Neural cell (in vitro differentiated cells): ENCODE results near the gene FAM76A. TPM values are rescaled to one million over a fixed set of nuclear protein-coding genes. Genes with fewer than 3 reads are reported as not detected.

ENCODE experiments used
- H2AFZ ChIP-seq: fragments of 200-600, 300-800 bp; sonication (generic), shearing (Covaris generic); 2 replicates; pipeline ENCODE4 v1.6.0; 2014; ENCODE audit warnings: low read depth, mild to moderate bottlenecking, antibody characterized with exemption, low read length, moderate library complexity
- H3F3A ChIP-seq: fragments of 200-600 bp; shearing (Covaris generic); 2 replicates; pipeline ENCODE4 v1.6.1; 2016; ENCODE audit warnings: mild to moderate bottlenecking, moderate library complexity, mixed read lengths, antibody characterized with exemption, low read length; ENCODE audit not compliant: insufficient read depth, poor library complexity, severe bottlenecking
- H3K27ac ChIP-seq: fragments of 200-600, 300-800 bp; sonication (generic), shearing (Covaris generic); 2 replicates; pipeline ENCODE4 v1.5.1; 2014; ENCODE audit warnings: mild to moderate bottlenecking, low read length, moderate library complexity
- H3K27me3 ChIP-seq: fragments of 300-800, 200-600 bp; sonication (generic), shearing (Covaris generic); 2 replicates; pipeline ENCODE4 v1.6.0; 2014; ENCODE audit warnings: mild to moderate bottlenecking, low read depth, low read length, moderate library complexity; ENCODE audit not compliant: insufficient read depth
- H3K36me3 ChIP-seq: fragments of 300-800, 200-600 bp; sonication (generic), shearing (Covaris generic); 2 replicates; pipeline ENCODE4 v1.5.1; 2014; ENCODE audit warnings: mild to moderate bottlenecking, antibody characterized with exemption, low read length, moderate library complexity; ENCODE audit not compliant: insufficient read depth
- H3K4me2 ChIP-seq: fragments of 300-800, 200-600 bp; sonication (generic), shearing (Covaris generic); 2 replicates; pipeline ENCODE4 v1.6.0; 2014; ENCODE audit warnings: mild to moderate bottlenecking, low read length
- H3K4me3 ChIP-seq: fragments of 300-800, 200-600 bp; sonication (generic), shearing (Covaris generic); 2 replicates; pipeline ENCODE4 v1.5.1; 2014; ENCODE audit warnings: mild to moderate bottlenecking, low read length, moderate library complexity
- H3K79me2 ChIP-seq: fragments of 200-600 bp; shearing (Covaris generic); replicated peaks from 2 replicates; pipeline ENCODE4 v1.6.0; 2014; ENCODE audit warnings: mild to moderate bottlenecking, low read length, moderate library complexity; ENCODE audit not compliant: insufficient read depth
- H3K9ac ChIP-seq: fragments of 300-800, 200-600 bp; sonication (generic), shearing (Covaris generic); 2 replicates; pipeline ENCODE4 v1.6.1; 2016; ENCODE audit warnings: mild to moderate bottlenecking, low read length, mixed read lengths
- H3K9me2 ChIP-seq: fragments of 200-600 bp; shearing (Covaris generic); 2 replicates; pipeline ENCODE4 v1.6.1; 2016; ENCODE audit warnings: mild to moderate bottlenecking, low read length, mixed read lengths; ENCODE audit not compliant: insufficient read depth
- H3K9me3 ChIP-seq: fragments of 200-600, 300-800 bp; sonication (generic), shearing (Covaris generic); 2 replicates; pipeline ENCODE4 v1.6.1; 2016; ENCODE audit warnings: mild to moderate bottlenecking, mixed run types, low read length, moderate library complexity, mixed read lengths
- H4K20me1 ChIP-seq: fragments of 200-600 bp; shearing (Covaris generic); 2 replicates; pipeline ENCODE4 v1.6.1; 2016; ENCODE audit warnings: mild to moderate bottlenecking, mixed run types; ENCODE audit not compliant: insufficient read depth
- EP300 ChIP-seq: fragments of 450-650 bp; conservative IDR thresholded peaks from 2 replicates; pipeline ENCODE4 v1.6.1; 2014; ENCODE audit warnings: antibody characterized with exemption, mild to moderate bottlenecking, moderate library complexity; ENCODE audit not compliant: poor library complexity, severe bottlenecking
- EZH2 ChIP-seq: fragments of 200-600, 300-800 bp; shearing (Covaris generic), sonication (generic); IDR thresholded peaks from 2 replicates; pipeline ENCODE4 v1.6.1; 2014; ENCODE audit warnings: antibody characterized with exemption, low read length, borderline replicate concordance, mild to moderate bottlenecking; ENCODE audit not compliant: insufficient read depth, poor library complexity, severe bottlenecking
- MXI1 ChIP-seq: fragments of 450-650 bp; conservative IDR thresholded peaks from 2 replicates; pipeline ENCODE4 v1.6.1; 2014; ENCODE audit warnings: antibody characterized with exemption, mild to moderate bottlenecking; ENCODE audit not compliant: poor library complexity, severe bottlenecking
- POLR2AphosphoS5 ChIP-seq: IDR thresholded peaks from 2 replicates; pipeline ENCODE4 v1.6.1; 2012
- RAD21 ChIP-seq: fragments of 450-650 bp; conservative IDR thresholded peaks from 2 replicates; pipeline ENCODE4 v1.6.1; 2014; ENCODE audit warnings: antibody characterized with exemption, mild to moderate bottlenecking, moderate library complexity
- SMC3 ChIP-seq: fragments of 450-650 bp; conservative IDR thresholded peaks from 2 replicates; pipeline ENCODE4 v1.6.1; 2014; ENCODE audit warnings: antibody characterized with exemption, mild to moderate bottlenecking, moderate library complexity; ENCODE audit not compliant: poor library complexity
- TAF1 ChIP-seq: IDR thresholded peaks from 2 replicates; pipeline ENCODE4 v1.6.1; 2012; ENCODE audit warnings: low read depth
- polyA plus RNA-seq: library from polyadenylated mRNA; depleted of rRNA; stranded (reverse); fragments of >200 nt; gene quantifications from 2 replicates; pipeline ENCODE4 v1.2.3, GENCODE V29; 2014
- TF ChIP-seq, protein P1 (sequence below): fragments of 450-650 bp; IDR thresholded peaks from 2 replicates; pipeline ENCODE4 v1.5.1; 2014; ENCODE audit warnings: antibody characterized with exemption, mild to moderate bottlenecking, moderate library complexity; ENCODE audit not compliant: poor library complexity, severe bottlenecking
- TF ChIP-seq, protein P2 (sequence below): IDR thresholded peaks from 2 replicates; pipeline ENCODE4 v1.6.1; 2012; ENCODE audit warnings: borderline replicate concordance

The FAM76A gene
- polyA plus RNA-seq, 1 donor from 2014 or later: 14.5 TPM

DNA sequence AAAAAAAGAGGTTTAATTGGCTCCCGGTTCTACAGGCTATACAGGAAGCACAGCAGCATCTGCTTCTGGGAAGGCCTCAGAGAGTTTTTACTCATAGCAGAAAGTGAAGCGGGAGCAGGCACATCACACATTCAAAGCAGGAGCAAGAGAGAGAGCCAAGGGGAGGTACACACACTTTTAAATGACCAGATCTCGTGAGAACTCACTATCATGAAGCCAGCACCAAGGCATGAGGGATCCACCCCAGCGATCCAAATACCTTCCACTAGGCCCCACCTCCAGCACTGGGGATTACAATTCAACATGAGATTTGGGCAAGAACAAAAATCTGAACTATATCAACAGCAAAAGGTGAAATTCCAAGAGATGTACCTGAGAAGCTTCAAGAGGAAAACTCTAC is 20.8 kb upstream of the FAM76A start:
- H3K79me2 ChIP-seq: no peaks in the 10 kb centered on the region
- no peaks in the 10 kb centered on the region for H3K9me2 ChIP-seq
- no peak overlapping the region for H3K9ac ChIP-seq
- H3K4me2 ChIP-seq: no peak overlapping the region
- peaks cover 8% of the 10 kb centered on the region for H3K9me3 ChIP-seq
- H4K20me1 ChIP-seq: no peaks in the 10 kb centered on the region
- H3F3A ChIP-seq: no peaks in the 10 kb centered on the region
- TF ChIP-seq MXI1 (no peak), EZH2 (no peak), RAD21 (no peak), POLR2AphosphoS5 (no peak), TAF1 (no peak), EP300 (no peak), SMC3 (no peak)
- TF ChIP-seq, protein P1, sequence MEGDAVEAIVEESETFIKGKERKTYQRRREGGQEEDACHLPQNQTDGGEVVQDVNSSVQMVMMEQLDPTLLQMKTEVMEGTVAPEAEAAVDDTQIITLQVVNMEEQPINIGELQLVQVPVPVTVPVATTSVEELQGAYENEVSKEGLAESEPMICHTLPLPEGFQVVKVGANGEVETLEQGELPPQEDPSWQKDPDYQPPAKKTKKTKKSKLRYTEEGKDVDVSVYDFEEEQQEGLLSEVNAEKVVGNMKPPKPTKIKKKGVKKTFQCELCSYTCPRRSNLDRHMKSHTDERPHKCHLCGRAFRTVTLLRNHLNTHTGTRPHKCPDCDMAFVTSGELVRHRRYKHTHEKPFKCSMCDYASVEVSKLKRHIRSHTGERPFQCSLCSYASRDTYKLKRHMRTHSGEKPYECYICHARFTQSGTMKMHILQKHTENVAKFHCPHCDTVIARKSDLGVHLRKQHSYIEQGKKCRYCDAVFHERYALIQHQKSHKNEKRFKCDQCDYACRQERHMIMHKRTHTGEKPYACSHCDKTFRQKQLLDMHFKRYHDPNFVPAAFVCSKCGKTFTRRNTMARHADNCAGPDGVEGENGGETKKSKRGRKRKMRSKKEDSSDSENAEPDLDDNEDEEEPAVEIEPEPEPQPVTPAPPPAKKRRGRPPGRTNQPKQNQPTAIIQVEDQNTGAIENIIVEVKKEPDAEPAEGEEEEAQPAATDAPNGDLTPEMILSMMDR: no peak
- TF ChIP-seq, protein P2, sequence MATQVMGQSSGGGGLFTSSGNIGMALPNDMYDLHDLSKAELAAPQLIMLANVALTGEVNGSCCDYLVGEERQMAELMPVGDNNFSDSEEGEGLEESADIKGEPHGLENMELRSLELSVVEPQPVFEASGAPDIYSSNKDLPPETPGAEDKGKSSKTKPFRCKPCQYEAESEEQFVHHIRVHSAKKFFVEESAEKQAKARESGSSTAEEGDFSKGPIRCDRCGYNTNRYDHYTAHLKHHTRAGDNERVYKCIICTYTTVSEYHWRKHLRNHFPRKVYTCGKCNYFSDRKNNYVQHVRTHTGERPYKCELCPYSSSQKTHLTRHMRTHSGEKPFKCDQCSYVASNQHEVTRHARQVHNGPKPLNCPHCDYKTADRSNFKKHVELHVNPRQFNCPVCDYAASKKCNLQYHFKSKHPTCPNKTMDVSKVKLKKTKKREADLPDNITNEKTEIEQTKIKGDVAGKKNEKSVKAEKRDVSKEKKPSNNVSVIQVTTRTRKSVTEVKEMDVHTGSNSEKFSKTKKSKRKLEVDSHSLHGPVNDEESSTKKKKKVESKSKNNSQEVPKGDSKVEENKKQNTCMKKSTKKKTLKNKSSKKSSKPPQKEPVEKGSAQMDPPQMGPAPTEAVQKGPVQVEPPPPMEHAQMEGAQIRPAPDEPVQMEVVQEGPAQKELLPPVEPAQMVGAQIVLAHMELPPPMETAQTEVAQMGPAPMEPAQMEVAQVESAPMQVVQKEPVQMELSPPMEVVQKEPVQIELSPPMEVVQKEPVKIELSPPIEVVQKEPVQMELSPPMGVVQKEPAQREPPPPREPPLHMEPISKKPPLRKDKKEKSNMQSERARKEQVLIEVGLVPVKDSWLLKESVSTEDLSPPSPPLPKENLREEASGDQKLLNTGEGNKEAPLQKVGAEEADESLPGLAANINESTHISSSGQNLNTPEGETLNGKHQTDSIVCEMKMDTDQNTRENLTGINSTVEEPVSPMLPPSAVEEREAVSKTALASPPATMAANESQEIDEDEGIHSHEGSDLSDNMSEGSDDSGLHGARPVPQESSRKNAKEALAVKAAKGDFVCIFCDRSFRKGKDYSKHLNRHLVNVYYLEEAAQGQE: no peak
- no peak overlapping the region for H3K27ac ChIP-seq
- no peak overlapping the region for H2AFZ ChIP-seq
- H3K36me3 ChIP-seq: no peaks in the 10 kb centered on the region
- H3K4me3 ChIP-seq: no peak overlapping the region
- no peaks in the 10 kb centered on the region for H3K27me3 ChIP-seq

DNA sequence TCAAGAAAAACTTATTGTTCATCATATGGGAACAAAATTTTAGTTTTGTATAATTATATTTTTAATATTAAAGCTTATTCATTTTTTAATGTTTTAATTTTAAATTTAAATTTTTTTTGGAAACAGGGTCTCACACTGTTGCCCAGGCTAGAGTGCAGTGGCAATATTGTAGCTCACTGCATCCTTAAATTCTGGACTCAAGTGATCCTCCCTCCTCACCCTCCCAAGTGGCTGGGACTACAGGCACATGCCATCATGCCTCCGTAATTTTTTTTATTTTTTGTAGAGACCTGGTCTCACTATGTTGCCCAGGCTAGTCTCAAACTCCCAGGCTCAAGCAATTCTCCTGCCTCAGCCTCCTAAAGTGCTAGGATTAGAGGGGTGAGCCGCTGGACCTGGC is 20.2 kb upstream of the FAM76A start:
- Histone ChIP-seq H3K4me3 (no peak overlapping the region), H3K36me3 (no peaks in the 10 kb centered on the region), H3F3A (no peaks in the 10 kb centered on the region), H2AFZ (no peak overlapping the region), H3K4me2 (no peak overlapping the region), H3K79me2 (no peaks in the 10 kb centered on the region), H3K9me3 (peaks cover 8% of the 10 kb centered on the region), H3K9ac (no peak overlapping the region), H3K27me3 (no peaks in the 10 kb centered on the region), H4K20me1 (no peaks in the 10 kb centered on the region), H3K9me2 (no peaks in the 10 kb centered on the region), H3K27ac (no peak overlapping the region)
- TF ChIP-seq EZH2: no peak
- no peak for TF ChIP-seq POLR2AphosphoS5
- TF ChIP-seq, protein P2: no peak
